Measurements from ENCODE around the gene SLC9A4.

Gene SLC9A4

DNA sequence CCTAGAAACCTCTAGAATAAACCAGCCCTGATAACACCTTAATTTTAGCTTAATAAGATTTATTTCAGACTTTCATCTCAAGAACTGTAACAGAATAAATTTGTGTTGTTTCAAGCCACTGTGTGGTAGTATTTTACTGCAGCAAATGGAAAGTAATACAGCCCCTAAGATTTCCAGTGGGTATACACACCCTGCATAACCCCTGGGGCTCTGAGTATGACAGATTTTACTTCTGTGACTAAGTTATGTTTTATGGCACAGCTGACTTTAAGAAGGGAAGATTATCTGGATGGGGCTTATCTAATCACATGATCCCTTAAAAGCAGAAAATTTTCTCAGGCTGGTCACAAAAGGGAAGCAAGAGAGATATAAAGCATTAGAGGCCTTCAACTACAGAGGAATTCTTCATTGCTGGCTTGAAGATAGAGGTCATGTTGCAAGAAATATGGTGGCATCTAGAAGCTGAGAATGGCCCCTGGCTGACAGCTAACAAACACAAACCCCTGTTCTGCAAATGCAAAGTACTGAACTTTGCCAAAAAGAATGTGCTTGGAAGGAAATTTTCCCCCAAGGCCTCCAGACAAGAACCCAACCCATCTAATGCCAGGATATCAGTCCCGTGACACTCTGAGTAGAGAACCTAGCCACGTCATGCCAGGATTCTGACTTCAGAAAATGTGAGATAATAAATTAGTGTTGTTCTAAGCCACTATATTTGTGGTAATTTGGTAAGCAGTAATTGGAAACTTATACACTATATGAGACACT is 78.5 kb downstream of the SLC9A4 start:
- no peak for DNase-seq

DNA sequence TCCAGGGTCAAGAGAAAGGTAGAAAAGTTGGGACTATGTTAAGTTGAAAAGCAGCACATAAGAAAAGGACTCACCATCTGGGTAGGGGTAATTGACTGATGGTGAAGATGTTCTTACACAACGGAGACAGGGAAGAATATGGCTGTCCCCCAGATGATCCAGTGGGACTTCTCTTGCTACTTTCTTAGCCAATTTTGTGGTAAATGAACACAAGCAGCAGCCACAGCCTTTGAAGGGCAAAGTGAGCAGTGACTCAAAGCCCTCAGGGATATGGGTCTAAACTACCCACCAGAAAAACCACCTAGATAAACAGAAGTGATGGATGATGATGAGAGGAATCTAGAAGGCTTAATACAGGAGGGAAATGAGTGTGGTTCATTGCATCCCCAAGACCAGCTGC is 80.6 kb downstream of the SLC9A4 start:
- DNase-seq = no peak

DNA sequence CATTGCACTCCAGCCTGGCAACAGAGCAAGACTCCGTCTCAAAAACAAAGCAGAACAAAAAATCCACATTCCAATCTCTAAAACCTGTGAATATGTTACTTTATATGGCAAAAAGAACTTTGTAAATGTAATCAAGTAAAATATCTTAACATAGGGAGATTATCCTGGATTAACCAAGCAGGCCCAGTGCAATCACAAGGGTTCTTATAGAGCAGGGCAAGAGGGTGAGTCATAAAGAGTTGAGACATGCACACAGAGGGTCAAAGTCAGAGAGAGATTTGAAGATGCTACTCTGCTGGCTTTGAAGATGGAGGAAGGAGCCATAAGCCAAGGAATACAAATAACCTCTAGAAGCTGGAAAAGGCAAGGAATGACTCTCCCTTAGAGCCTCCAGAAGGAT is 85.4 kb downstream of the SLC9A4 start:
- DNase-seq = no peak

DNA sequence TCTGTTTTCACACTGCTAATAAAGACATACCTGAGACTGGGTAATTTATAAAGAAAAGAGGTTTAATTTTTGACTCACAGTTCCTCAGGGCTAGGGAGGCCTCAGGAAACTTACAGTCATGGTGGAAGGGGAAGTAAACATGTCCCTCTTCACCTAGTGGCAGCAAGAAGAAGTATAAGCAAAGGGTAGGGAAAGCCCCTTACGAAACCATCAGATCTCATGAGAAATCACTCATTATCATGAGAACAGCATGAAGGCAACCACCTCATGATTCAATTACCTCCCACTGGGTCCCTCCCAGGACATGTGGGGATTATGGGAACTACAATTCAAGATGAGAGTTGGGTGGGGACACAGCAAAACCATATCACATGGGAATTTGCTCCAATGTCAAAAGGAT is 89.5 kb downstream of the SLC9A4 start:
- DNase-seq = peak; percentile 5

DNA sequence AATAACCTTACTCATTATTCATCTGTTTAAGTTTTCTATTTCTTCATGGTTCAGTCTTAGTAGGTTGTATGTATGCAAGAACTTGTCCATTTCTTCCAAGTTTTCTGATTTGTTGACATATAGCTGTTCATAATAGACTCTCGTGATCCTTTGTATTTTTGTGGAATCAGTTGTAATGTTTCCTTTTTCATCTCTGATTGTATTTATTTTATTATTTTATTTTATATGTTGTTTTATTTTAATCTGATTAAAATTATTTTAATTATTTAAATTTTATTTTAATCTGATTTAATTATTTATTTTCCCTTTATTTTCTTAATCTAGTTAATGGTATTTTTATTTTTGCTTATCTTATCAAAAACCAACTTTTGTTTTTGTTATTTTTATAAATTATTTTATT is 102.9 kb downstream of the SLC9A4 start:
- DNase-seq = no peak

DNA sequence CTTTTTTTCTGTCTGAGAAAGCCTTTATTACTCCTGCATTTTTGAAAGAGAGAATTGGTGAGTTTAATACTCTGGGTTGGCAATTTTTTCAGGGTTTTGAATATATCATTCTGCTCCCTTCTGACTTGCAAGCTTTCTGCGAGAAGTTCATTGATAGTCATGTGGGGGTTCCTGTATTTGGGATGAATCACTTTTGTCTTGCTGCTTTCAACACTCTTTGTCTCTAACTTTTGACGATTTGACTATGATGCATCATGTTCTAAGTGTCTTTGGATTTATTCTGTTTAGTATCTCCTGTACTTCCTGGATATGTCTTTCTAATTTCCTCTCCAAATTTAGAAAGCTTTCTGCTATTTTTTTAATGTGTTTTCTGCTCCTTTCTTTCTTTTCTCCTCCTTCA is 105.3 kb downstream of the SLC9A4 start:
- DNase-seq = no peak

DNA sequence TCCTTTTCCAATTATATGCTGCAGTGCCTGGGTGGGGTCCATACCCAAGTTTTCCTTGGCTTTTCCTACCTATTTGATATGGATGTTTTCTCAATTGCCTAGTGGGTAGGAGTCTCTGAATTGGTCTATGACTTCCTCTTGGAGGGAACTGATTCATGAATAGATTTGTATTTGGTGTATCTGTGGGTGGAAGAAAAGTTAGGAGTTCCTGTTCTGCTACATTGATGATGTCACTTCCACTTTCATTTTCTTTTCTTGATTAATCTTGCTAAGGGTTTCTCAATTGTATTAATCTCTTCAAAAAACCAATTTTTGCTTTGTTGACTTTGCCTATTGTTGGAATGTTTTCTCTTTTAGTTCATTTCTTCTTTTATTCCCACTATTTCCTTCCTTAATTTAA is 108.9 kb downstream of the SLC9A4 start:
- peak; percentile 34 for DNase-seq

DNA sequence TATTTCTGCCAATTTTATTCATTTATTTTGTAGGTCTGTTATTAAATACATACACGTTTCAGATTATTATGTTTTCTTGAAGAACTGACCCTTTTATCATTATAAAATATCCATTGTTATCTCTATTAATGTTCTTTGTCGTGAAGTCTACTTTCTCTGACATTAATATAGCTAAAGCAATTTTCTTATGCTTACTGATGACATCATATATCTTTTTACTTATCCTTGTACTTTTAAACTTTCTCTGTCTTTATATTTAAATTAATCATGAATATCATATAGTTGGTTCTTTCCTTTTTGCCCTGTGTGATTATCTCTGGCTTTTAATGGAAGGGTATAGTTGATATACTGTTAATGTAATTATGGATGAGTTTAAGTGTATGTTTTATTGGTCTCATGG is 109.8 kb downstream of the SLC9A4 start:
- no peak for DNase-seq
